Omental fat pad (tissue), 4 donors: ENCODE data around the gene OR1K1. TPM values are rescaled to one million over a fixed set of nuclear protein-coding genes. Genes with fewer than 3 reads are reported as not detected.
"Not testable (repeated sequence)": the region's sequence is repeated elsewhere in the genome, so short reads cannot be mapped to it uniquely, and the experiment has no call there.

ENCODE experiments used
- ATAC-seq: fragments of 150-250 bp; one replicate; pipeline ENCODE4 v1.9.1; 2016; ENCODE audit warnings: mild to moderate bottlenecking, moderate library complexity; ENCODE audit not compliant: low FRiP score
- DNase-seq: peaks from one replicate; pipeline ENCODE4 v3.0.0-alpha.2; 2019; ENCODE audit warnings: low spot score
- total RNA-seq, 4 donors: library from RNA; depleted of rRNA; stranded (reverse); fragments of >200 nt; gene quantifications; one replicate each; pipeline ENCODE4 v1.1.0, GENCODE V29; 2016
- TF ChIP-seq, protein P1 (sequence below), 3 donors: fragments of 450-650 bp; IDR thresholded peaks; one replicate each; pipeline ENCODE4 v1.5.1; 2016 to 2017; ENCODE audit warnings: antibody characterized with exemption in 3 of 3, mild to moderate bottlenecking in 3 of 3, moderate library complexity in 2 of 3

OR1K1 gene
- total RNA-seq, 4 donors from 2014 or later, result not detected

DNA sequence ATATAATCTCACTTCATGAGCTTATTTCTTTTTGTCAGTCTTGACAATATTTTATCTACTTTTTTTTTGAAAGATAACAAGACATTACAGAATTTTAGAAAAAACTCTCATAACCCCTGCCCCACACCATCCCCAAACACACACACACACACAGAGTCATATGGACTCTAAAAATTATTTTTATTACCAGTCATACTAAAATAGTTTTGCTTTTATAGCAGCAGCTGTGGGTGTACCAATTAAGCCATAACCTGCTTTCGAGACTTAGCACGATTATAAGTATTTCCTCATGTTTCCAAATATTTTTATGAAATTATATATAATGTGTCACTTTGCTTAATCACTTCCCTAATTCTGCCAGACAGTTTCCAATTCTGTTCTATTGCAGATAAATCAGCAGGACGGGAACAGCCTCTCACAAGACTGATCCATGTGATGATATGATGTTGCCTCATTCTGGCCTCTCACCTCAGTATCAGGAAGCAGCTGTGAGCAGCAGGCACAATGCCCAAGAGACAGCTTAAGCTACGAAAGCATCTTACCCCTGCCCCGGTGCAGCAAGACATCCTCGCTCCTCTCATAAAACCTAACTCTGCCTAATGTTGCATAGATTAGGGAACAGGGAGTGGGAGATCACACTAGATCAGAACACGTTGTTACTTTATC, 21.5 kb downstream of the OR1K1 start:
- DNase-seq (no peak), ATAC-seq (peak; percentile 51)
- TF ChIP-seq, protein P1, sequence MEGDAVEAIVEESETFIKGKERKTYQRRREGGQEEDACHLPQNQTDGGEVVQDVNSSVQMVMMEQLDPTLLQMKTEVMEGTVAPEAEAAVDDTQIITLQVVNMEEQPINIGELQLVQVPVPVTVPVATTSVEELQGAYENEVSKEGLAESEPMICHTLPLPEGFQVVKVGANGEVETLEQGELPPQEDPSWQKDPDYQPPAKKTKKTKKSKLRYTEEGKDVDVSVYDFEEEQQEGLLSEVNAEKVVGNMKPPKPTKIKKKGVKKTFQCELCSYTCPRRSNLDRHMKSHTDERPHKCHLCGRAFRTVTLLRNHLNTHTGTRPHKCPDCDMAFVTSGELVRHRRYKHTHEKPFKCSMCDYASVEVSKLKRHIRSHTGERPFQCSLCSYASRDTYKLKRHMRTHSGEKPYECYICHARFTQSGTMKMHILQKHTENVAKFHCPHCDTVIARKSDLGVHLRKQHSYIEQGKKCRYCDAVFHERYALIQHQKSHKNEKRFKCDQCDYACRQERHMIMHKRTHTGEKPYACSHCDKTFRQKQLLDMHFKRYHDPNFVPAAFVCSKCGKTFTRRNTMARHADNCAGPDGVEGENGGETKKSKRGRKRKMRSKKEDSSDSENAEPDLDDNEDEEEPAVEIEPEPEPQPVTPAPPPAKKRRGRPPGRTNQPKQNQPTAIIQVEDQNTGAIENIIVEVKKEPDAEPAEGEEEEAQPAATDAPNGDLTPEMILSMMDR (IDR thresholded peaks at IDR 0.05), result no peak

DNA sequence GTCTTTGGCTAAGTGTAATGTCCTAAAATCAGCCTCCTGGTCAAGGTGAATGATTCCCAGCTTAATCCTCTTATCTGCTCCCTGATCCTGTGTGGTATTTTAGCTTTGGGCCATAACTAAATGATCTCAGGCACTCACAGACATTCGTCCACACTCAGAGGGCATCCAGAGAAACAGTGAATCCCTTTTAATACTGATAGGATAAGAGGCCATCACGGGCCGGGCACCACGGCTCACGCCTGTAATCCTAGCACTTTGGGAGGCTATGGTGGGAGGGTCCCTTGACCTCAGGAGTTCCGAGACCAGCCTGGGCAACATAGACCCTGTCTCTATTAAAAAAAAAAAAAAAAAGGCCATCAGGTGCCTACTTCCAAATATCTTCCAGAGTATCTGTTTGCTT, 22.1 kb downstream of the OR1K1 start:
- no peak for DNase-seq
- ATAC-seq, result no peak
- TF ChIP-seq, protein P1 (IDR thresholded peaks at IDR 0.05), result no peak

DNA sequence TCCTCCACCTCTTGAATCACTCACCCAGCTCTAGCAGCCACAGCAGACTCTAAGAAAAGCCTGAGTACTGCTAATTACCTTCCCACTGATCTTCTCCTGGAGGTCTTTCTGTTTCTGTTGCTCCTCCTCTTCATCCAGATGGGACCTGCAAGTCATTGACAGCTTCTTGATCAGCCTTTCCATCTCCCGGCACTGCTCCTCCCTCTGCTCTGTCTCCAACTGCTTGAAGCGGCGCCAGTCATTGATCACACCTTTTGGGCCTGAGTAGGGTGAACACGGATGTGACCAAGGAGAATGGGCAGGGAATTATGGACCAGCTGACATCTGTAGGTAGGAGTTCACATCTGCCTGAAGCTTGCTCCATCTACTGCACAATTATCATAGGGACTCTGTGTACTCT, 23.0 kb downstream of the OR1K1 start:
- TF ChIP-seq, protein P1 (IDR thresholded peaks at IDR 0.05), result no peak
- no peak for ATAC-seq
- DNase-seq, result no peak

DNA sequence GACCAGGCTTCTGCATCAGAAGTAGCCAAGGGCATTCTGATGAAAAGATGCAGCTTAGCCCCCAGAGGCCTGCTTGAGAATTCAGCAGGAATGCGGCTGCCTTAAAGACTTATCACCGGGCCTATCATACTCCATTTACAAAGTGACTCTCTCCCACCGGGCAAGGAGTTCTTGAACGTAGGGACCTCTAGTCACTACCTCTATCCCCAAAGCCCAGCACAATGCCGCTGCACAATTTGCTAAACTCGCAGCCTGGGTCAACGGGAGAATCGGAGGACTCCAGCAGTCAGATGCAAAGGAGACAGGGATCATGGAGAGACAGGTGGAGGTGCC, 27.8 kb downstream of the OR1K1 start:
- no peak for DNase-seq
- peak; percentile 22 for ATAC-seq
- TF ChIP-seq, protein P1 (IDR thresholded peaks at IDR 0.05), result no peak

DNA sequence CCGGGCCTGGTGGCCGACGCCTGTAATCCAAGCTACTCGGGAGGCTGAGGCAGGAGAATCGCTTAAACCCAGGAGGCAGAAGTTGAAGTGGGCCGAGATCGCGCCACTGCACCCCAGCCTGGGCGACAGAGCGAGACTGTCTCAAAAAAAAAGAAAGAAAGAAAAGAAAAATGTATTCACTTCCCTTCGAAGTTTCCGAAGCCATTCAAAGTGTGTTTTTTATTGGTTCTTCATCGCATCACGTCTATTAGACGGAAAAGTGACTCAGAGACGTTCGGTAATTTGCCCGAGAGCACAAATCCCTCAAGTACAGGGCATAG, 29.0 kb downstream of the OR1K1 start:
- ATAC-seq, DNase-seq: not testable (repeated sequence)

DNA sequence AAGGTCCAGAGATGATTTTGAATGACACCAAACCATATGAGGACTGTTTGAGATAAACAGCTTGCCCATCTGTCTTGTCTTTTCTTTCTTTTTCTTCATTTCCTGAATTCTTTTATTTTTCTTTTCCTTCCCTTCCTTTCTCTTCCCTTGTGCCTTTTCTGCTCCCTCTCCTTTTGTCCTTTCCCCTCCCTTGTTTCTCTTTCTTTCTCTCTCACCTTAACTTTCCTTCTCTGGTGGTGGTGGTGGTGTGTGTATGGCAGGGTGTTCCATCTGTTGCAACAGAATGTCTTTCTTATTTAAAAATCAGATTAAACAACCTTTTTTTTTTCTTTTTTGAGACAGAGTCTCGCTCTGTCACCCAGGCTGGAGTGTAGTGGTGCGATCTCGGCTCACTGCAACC, 32.3 kb downstream of the OR1K1 start:
- TF ChIP-seq, protein P1 (IDR thresholded peaks at IDR 0.05), result no peak
- ATAC-seq (no peak), DNase-seq (no peak)

DNA sequence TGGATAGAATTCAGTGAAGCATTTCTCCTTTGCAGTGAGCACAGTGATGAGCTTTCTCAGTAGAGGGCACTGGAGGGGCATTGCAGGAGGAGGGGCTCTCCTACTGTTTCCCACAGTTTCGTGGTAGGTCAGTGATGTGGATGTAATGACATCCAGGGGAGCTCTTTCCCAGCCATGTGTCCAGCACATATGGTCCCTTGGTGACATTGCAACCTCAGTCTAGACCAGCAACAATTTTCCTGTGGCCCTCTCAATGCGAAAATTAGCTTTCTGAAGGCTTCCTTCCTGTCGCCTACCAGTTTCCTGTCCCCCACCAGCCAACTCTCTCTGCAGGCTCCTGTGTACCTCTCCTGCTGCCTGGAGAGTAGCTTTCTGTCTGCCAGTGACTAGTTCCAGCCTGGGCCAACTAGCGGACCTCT, 35.4 kb downstream of the OR1K1 start:
- DNase-seq, result no peak
- no peak for ATAC-seq
- TF ChIP-seq, protein P1 (IDR thresholded peaks at IDR 0.05), result no peak
